ENCODE results near the gene MTHFD1L.

Gene MTHFD1L

GRCh38 chr6:151051164-151051563 is 185.7 kb downstream of the MTHFD1L start:
- DNase-seq, result no peak

DNA sequence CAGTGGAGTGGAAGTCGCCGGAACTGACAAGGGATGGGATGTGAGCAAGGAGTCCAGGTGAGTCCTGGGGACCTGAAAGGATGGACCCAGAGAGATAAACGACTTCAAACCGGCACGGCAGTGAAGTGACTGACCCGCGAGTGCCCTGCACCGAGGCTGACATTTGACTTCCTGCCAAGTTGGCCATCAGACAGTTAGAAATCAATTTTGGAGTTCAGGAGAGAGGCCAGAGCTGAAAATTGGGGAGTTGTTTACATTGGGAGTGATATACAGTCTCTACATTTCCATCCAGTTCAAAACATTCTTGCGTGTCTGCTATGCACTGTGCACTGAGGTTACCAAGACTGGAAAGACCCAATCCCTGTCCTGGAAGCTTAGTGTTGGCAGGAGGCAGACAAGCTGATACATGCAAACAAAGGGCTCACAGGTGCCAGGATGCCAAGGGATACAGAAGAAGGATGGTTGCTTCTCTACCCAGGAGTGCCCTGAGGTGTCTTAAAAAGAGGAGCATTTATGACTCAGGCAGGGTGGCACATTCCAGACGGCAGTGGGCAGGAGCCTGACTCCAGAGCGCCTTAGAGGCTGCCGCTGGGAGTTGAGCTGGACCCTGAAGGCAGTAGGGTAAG is 186.6 kb downstream of the MTHFD1L start:
- DNase-seq, result no peak

- no peak for DNase-seq
Observed at GRCh38 chr6:151054306-151054705, 188.8 kb downstream of the MTHFD1L start.

- no peak for DNase-seq
Observed at GRCh38 chr6:151056230-151056907, 190.9 kb downstream of the MTHFD1L start.

GRCh38 chr6:151057061-151057460 is 191.6 kb downstream of the MTHFD1L start:
- DNase-seq, result no peak

- no peak for DNase-seq
Observed at GRCh38 chr6:151058021-151058733, 192.7 kb downstream of the MTHFD1L start.

- no peak for DNase-seq
Observed at GRCh38 chr6:151059612-151060095, 194.2 kb downstream of the MTHFD1L start.

GRCh38 chr6:151060096-151060765 is 194.7 kb downstream of the MTHFD1L start:
- no peak for DNase-seq

DNA sequence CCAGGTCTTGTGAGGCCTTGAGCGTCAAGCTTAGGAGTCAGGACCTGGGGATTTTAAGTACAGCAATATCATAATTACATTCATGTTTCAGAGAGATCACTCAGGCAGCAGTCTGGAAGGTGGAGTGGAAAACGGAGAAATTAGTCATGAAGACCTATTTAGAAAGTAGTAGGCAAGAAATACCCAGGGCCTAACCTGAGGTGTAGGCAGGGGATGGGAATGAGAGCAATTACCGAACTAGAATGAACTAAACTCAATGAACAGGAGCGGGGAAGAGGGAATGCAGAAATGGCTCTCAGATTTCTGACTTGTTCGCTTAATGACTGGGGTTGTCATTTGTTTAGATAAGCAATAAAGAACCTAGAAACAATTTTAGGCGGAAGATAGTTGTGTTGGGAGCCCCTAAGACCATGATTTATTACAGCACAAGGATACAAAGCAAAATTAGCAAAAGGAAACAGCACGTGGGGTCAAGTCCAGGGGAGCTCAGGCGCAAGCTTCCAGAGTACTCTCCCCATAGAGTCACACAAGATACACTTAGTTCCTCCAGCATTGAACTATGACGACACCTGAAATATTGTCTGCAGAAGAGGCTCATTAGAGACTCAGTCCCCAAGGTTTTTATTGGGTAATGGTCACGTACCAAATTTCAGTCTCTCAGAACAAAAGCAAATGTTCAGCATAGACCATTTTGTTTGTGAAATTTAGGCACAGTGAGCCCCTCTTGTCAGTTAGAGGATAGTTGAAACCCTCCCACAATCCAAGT is 195.4 kb downstream of the MTHFD1L start:
- no peak for DNase-seq

DNA sequence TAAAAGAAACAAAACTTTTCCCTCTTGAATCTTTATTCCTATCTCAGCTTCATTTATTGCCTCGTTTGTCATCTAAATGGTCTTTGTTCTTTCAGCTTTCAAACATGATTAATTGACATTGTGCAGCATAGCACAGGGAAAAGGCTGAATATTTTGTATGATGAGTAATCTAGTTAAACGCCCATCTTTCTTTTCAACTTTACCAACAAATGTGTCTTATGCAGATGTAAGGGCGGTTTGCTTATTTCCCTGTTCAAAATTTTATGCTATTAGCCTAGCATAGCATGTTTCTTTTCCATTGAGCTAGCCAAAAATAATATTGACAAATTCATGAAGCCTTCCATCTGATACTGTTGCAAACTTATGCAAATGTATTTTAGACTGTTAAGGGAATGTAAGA is 197.8 kb downstream of the MTHFD1L start:
- no peak for DNase-seq

- DNase-seq, result no peak
Observed at GRCh38 chr6:151063842-151064647, 198.5 kb downstream of the MTHFD1L start.

GRCh38 chr6:151065027-151065815 is 199.7 kb downstream of the MTHFD1L start:
- DNase-seq, result no peak

GRCh38 chr6:151067684-151068596 is 202.4 kb downstream of the MTHFD1L start:
- DNase-seq, result no peak

GRCh38 chr6:151068761-151069312 is 203.3 kb downstream of the MTHFD1L start:
- DNase-seq, result no peak

DNA sequence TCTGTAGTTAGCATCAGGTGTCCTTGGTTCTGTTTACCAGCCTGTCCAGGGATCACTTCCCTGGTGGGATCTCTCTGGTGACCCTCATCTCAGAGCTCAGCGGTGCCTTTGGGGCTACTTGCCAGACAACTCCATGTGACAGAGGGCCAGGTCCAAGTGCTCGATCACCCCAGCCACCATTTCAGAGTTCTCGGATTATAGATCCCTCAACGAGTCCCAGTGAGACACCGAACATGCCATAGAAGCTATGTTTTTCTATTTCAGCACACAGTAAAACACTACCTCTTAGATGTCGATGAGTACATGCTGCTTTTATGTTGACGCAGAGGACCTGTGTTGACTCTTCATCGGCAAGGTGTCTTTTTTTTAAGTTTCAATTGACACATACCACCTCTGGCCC is 204.1 kb downstream of the MTHFD1L start:
- no peak for DNase-seq

- no peak for DNase-seq
Observed at GRCh38 chr6:151070631-151071051, 205.1 kb downstream of the MTHFD1L start.

GRCh38 chr6:151071295-151071694 is 205.8 kb downstream of the MTHFD1L start:
- DNase-seq, result no peak

GRCh38 chr6:151073146-151073545 is 207.6 kb downstream of the MTHFD1L start:
- DNase-seq, result no peak

DNA sequence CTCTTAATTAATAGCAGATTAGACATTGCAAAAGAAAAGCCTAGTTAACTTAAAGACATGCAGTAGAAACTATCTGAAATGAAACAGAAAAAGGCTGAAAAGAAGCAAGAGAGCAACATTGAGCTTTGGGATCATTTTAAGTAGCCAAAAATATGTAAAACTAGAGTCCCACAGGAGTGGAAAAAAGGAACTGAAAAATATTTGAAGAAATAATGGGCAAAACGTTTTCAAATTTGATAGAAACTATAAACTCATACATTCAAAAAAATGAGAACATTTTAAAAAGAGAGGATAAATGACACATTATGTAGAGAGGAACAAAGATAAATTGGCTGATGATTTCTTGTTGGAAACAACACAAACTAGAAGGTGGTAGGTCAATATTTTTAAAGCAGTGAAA is 208.2 kb downstream of the MTHFD1L start:
- DNase-seq, result no peak

All from stimulated activated CD4-positive, alpha-beta T cell treated with anti-CD3 and anti-CD28 coated beads, Interleukin-4, amount 100 ng/mL, for 24 hours (primary cell).